CD4-positive, alpha-beta T cell (primary cell): ENCODE measurements around the gene BEST3. TPM values are rescaled to one million over a fixed set of nuclear protein-coding genes. Genes with fewer than 3 reads are reported as not detected.

Experiments used
- ATAC-seq: fragments of 200-7000 bp; cut with Tn5 transposase; one replicate; pipeline ENCODE4 v1.10.0; 2022; ENCODE audit warnings: mild to moderate bottlenecking; ENCODE audit not compliant: poor library complexity
- CTCF ChIA-PET: fragments of 350-600 bp; sonication (Branson Sonifier 250); formaldehyde crosslinking; loops from one replicate; lab custom pipeline; 2021; ENCODE audit warnings: antibody characterized with exemption, inconsistent platforms; lab: Charles Lee
- POLR2A ChIA-PET: fragments of 350-600 bp; sonication (Branson Sonifier 250); formaldehyde crosslinking; loops from one replicate; lab custom pipeline; 2021; ENCODE audit warnings: antibody characterized with exemption, inconsistent platforms; lab: Charles Lee
- DNase-seq, 14 experiments: peaks; one replicate each; pipeline ENCODE4 v3.0.0-alpha.2; 2013 to 2020; ENCODE audit warnings: mixed read lengths in 2 of 14
- H3K27ac ChIP-seq, 2 donors: one replicate each; pipeline versions ENCODE4 v1.5.1 to v1.7.0; 2013; ENCODE audit warnings: low read length in 2 of 2, low read depth in 1 of 2, mild to moderate bottlenecking in 1 of 2
- H3K27me3 ChIP-seq, 2 experiments: 1 replicate in 1 of 2; 2 replicates in 1 of 2; pipeline versions ENCODE4 v1.6.1 to v1.7.0; 2013; ENCODE audit warnings: low read length in 2 of 2, control low read depth in 1 of 2, mild to moderate bottlenecking in 1 of 2, moderate library complexity in 1 of 2; ENCODE audit not compliant: insufficient read depth in 2 of 2, control insufficient read depth in 1 of 2
- H3K36me3 ChIP-seq: one replicate; pipeline ENCODE4 v1.6.1; 2013; ENCODE audit warnings: low read length, control low read depth; ENCODE audit not compliant: insufficient read depth
- H3K4me1 ChIP-seq: one replicate; pipeline ENCODE4 v1.6.1; 2013; ENCODE audit warnings: low read length, control low read depth; ENCODE audit not compliant: insufficient read depth
- H3K4me3 ChIP-seq: one replicate; pipeline ENCODE4 v1.5.1; 2013; ENCODE audit warnings: mild to moderate bottlenecking, low read length, moderate library complexity
- H3K9me3 ChIP-seq, 2 experiments: 1 replicate in 1 of 2; 2 replicates in 1 of 2; pipeline versions ENCODE4 v1.6.1 to v1.7.0; 2013; ENCODE audit warnings: low read length in 2 of 2, mild to moderate bottlenecking in 2 of 2, control low read depth in 1 of 2, moderate library complexity in 1 of 2; ENCODE audit not compliant: control insufficient read depth in 1 of 2, insufficient read depth in 1 of 2
- H3K27ac Mint-ChIP-seq: one replicate; pipeline ENCODE4 v1.8.0; 2020; ENCODE audit warnings: mixed read lengths
- H3K27me3 Mint-ChIP-seq: one replicate; pipeline ENCODE4 v1.8.0; 2021; ENCODE audit warnings: mixed read lengths
- H3K36me3 Mint-ChIP-seq: one replicate; pipeline ENCODE4 v1.8.0; 2021; ENCODE audit warnings: low read depth, mixed read lengths
- H3K4me1 Mint-ChIP-seq: one replicate; pipeline ENCODE4 v1.8.0; 2021; ENCODE audit warnings: low read depth, mixed read lengths
- H3K4me3 Mint-ChIP-seq: one replicate; pipeline ENCODE4 v1.8.0; 2020; ENCODE audit warnings: mild to moderate bottlenecking, mixed read lengths
- H3K9me3 Mint-ChIP-seq: one replicate; pipeline ENCODE4 v1.8.0; 2020; ENCODE audit warnings: mixed read lengths
- CTCF ChIP-seq: fragments of 200-600 bp; IDR thresholded peaks from one replicate; pipeline ENCODE4 v1.8.0; 2022; ENCODE audit warnings: antibody characterized with exemption, mild to moderate bottlenecking
- intact Hi-C, 2 experiments: fragments of 100-400 bp; cut with DNase I in 1 of 2; cut with micrococcal nuclease in 1 of 2; formaldehyde crosslinking; loops; one replicate each; pipeline versions ENCODE4 v1.15.1 to v1.9.0; 2023 to 2025; cut with DNase I, micrococcal nuclease
- total RNA-seq, 174 experiments: library from RNA in 2 of 174; stranded (reverse) in 2 of 174; gene quantifications; one replicate each; pipeline ENCODE4 v1.2.3 and lab custom pipeline; 2021 to 2026

The BEST3 gene
- total RNA-seq, 2 experiments from 2014 or later = not detected

GRCh38 chr12:69726922-69727321 lies 27.8 kb upstream of the BEST3 start:
- TF ChIP-seq CTCF = no peak
- H3K36me3 Mint-ChIP-seq = no peaks in the 10 kb centered on the region
- Histone ChIP-seq H3K4me1 (no peaks in the 10 kb centered on the region), H3K27me3 (no peaks in the 10 kb centered on the region), H3K9me3 (no peaks in the 10 kb centered on the region), H3K36me3 (no peaks in the 10 kb centered on the region), H3K27ac (no peak overlapping the region), H3K4me3 (no peak overlapping the region)
- H3K27ac Mint-ChIP-seq = no peak overlapping the region
- ATAC-seq (no peak), DNase-seq (no peak)
- no peaks in the 10 kb centered on the region for H3K4me1 Mint-ChIP-seq
- ChIA-PET POLR2A (no interaction called here), CTCF (no interaction called here)
- peaks cover 12% of the 10 kb centered on the region for H3K27me3 Mint-ChIP-seq
- H3K9me3 Mint-ChIP-seq = no peaks in the 10 kb centered on the region
- intact Hi-C loops = no loop called here
- no peak overlapping the region for H3K4me3 Mint-ChIP-seq

- H3K27ac ChIP-seq = no peak overlapping the region
- no peak for TF ChIP-seq CTCF
- no peaks in the 10 kb centered on the region for H3K4me1 ChIP-seq
- no peaks in the 10 kb centered on the region for H3K36me3 ChIP-seq
- H3K4me3 ChIP-seq = no peak overlapping the region
- Mint-ChIP-seq H3K4me3 (no peak overlapping the region), H3K27me3 (peaks cover 7% of the 10 kb centered on the region), H3K36me3 (no peaks in the 10 kb centered on the region), H3K9me3 (no peaks in the 10 kb centered on the region), H3K4me1 (no peaks in the 10 kb centered on the region), H3K27ac (no peak overlapping the region)
- H3K9me3 ChIP-seq = no peaks in the 10 kb centered on the region
- CTCF ChIA-PET = no interaction called here
- DNase-seq (no peak), ATAC-seq (no peak)
- H3K27me3 ChIP-seq = peaks cover 0 to 7% of the 10 kb centered on the region in 2 experiments
- POLR2A ChIA-PET = no interaction called here
- intact Hi-C loops = no loop called here
Observed at GRCh38 chr12:69720750-69721149, 21.6 kb upstream of the BEST3 start.

GRCh38 chr12:69719336-69720316 lies 20.5 kb upstream of the BEST3 start:
- Mint-ChIP-seq H3K27me3 (peaks cover 7% of the 10 kb centered on the region), H3K27ac (no peak overlapping the region), H3K4me3 (no peak overlapping the region), H3K36me3 (no peaks in the 10 kb centered on the region), H3K9me3 (no peaks in the 10 kb centered on the region), H3K4me1 (no peaks in the 10 kb centered on the region)
- Histone ChIP-seq H3K36me3 (no peaks in the 10 kb centered on the region), H3K4me1 (no peaks in the 10 kb centered on the region), H3K9me3 (no peaks in the 10 kb centered on the region), H3K4me3 (no peak overlapping the region), H3K27me3 (peaks cover 0 to 7% of the 10 kb centered on the region in 2 experiments), H3K27ac (no peak overlapping the region)
- ATAC-seq = no peak
- TF ChIP-seq CTCF = no peak
- ChIA-PET CTCF (interaction anchor here (0.6 to 1.7 kb wide), 3 partner anchors 15 to 32 kb away, joined by 3 read pairs; no protein-coding TSS in a partner anchor), POLR2A (no interaction called here)
- DNase-seq = no peak
- intact Hi-C loops = no loop called here
